GM12872 (cell line): Measurements from ENCODE around the gene PPIE.

Experiments
- CTCF ChIP-seq: IDR thresholded peaks from 3 replicates; pipeline ENCODE4 v1.5.1; 2011; ENCODE audit warnings: low read depth, mild to moderate bottlenecking, low read length, moderate library complexity; ENCODE audit not compliant: insufficient read depth

The PPIE gene

GRCh38 chr1:39776886-39777285 lies 38.2 kb downstream of the PPIE start:
- no peak for TF ChIP-seq CTCF

- no peak for TF ChIP-seq CTCF
These were observed 38.6 kb downstream of the PPIE start for GRCh38 chr1:39777306-39777705.

GRCh38 chr1:39779137-39779536 lies 40.5 kb downstream of the PPIE start:
- TF ChIP-seq CTCF, result no peak

- no peak for TF ChIP-seq CTCF
These were observed 41.1 kb downstream of the PPIE start for GRCh38 chr1:39779821-39780220.

GRCh38 chr1:39781349-39781715 lies 42.6 kb downstream of the PPIE start:
- TF ChIP-seq CTCF, result no peak

GRCh38 chr1:39782103-39782502 lies 43.4 kb downstream of the PPIE start:
- TF ChIP-seq CTCF, result no peak

GRCh38 chr1:39787468-39787867 lies 48.8 kb downstream of the PPIE start:
- no peak for TF ChIP-seq CTCF

- no peak for TF ChIP-seq CTCF
These were observed 49.7 kb downstream of the PPIE start for GRCh38 chr1:39788426-39788757.
